SIG-M5 (cell line): Measurements from ENCODE around the gene DAP3.
"Not testable (repeated sequence)": the region's sequence is repeated elsewhere in the genome, so short reads cannot be mapped to it uniquely, and the experiment has no call there.

Experiments
- DNase-seq: peaks from one replicate; lab custom pipeline; 2025; lab: John Stamatoyannopoulos, UW

The DAP3 gene

GRCh38 chr1:155681776-155682175 lies 7.1 kb upstream of the DAP3 start:
- no peak for DNase-seq

DNA sequence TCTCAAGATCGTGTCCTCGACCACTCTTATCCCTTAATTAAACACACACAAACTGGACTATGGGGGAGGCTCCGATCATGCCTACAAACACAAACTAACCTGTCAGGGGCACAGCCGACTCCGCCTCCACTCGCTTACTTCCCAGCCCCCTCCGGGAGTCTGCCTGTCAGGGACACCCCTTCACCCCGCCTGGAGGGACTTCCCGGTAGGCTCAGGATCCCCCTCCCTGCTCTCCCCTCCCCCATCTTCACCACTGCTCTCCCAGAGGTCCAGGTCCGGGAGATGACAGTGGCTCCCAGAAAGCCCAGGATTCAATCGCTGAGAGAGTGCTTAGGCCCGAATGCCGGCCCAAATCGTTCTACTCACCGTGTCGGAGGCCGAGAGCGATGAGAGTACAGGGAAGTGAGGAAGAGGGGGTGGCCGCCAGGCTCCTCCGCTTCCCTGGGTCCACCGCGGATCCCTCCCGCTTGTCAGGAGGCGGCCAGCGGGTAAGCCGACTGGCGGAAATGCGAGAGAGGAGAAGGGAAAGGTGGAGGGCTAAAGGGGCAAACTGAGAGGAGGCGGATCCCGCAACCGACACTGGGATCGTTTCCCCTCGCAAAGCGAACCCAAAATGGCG lies 1.1 kb upstream of the DAP3 start:
- not testable (repeated sequence) for DNase-seq

DNA sequence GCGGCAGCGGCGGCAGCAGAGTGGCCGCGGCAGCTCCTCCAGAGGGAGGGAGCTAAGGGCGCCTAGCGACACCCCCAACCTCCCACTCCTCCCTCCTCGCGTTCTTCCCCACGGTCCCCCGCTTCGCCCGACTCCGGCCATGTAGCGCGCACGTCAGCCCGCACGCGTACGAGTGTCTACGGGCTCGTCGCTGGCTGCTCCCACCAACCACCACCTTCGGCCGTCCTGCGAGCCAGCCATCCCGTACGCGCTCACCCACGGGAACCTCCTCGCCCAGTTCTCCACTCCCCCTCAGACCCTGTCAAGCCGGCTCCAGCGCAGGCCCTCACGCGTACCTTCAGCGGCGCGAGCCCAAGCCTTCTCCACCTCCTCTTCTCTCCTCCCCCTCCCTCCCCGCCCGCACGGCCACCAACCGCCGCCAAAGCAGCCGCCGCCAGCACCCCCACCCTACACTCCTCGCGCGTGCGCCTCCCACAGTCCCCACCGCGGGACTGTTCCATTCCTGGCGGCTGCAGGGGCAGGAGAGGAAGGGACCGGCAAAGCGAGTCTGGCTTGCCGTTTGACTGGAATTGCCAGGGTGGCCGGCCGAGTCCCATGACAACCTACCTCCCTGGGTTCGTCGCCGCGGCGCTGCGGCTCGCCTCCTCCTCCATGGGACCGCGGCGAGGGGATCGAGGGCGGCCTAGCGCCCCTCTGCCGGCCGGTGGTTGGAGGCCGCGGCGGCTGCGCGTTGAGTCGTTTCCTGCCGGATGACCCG lies 389 bp upstream of the DAP3 start, which contains the start of gene YY1AP1:
Gene YY1AP1, minus strand, starts transcription at position 451 of the 757 bp plus-strand sequence. CDS start 8,338 bp downstream, outside the sequence.
- peak; percentile 32 for DNase-seq

DNA sequence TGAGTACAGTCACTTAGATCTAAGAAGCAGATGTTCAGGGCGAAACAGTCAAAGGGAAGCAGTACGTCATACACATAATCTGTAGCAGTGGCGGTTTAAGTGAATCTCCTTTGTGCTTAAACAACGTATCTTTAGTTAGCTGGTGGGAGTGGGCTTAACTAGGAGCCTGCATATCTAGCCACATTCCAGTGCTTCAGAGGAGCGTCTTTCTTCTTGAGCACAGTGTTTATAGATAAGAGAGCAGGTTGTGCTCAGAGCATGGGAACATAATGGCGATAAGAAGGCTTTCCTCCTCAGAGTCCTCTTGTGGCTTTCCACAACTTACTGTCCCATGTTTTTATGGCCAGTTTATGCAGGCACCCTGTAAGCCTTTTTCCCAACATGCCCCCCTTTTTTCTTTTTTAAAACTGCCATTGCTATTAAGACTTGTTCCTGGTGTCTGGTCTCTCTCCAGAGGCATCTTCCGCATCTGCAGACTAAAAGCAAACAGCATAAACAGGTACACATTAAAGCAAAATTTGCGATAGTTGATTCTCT lies 3.2 kb downstream of the DAP3 start:
- DNase-seq, result no peak

DNA sequence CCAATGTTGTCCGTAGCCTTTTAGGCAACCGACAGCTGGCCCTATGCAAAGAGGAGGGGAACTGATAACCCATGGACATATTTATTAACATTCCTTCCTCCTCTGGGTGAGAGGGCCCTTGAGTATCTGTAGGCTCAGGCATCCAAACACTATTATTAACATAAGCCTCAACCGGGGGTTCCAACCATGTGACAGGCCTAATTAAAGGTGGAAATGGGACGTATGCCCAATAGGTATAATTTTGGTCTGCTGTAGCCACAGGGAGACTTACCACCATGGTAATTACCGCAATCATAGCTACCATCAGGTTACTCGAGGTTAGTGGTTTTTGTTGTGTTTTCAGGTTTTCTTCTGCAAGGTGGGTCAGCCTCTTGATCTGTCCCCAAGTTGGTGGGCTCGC lies 5.3 kb downstream of the DAP3 start:
- no peak for DNase-seq

DNA sequence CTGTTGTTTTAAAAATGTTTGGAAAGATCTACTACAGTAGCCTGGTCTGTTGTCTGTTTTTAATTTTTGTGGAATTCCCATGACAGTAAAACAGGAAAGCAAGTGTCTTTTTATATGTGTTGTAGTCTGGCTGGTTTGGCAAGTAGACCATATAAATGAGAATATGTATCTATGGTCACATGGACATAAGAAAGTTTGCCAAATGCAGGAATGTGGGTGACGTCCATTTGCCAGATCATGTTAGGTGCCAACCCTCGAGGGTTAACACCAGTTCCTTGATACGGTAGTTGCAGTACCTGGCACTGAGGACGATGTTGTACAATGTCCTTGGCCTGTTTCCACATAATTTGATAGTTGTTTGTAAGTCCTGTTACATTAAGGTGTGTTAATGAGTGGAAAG lies 6.2 kb downstream of the DAP3 start:
- DNase-seq, result no peak

- no peak for DNase-seq
Observed at GRCh38 chr1:155695608-155696007, 6.7 kb downstream of the DAP3 start.

GRCh38 chr1:155696524-155696923 lies 7.6 kb downstream of the DAP3 start:
- DNase-seq, result no peak

DNA sequence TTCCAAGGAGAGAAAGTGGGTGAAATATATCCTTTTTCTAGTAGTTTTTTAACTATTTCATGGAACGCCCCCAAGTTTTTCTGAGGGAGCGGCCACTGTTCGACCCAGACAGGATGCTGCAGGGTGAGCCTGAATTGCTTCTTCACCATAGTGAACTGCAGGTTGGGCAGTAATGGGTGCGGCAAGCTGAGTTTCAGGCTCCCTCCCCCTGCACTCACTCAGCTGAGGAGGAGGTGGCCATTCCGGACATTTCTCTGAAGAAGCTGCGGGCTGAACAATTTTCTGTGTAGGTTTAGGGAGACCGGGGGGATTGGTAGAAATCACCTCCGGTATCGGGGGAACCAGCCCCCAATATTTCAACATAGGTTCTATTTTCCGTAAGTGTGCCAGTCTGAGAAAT lies 8.2 kb downstream of the DAP3 start:
- no peak for DNase-seq

DNA sequence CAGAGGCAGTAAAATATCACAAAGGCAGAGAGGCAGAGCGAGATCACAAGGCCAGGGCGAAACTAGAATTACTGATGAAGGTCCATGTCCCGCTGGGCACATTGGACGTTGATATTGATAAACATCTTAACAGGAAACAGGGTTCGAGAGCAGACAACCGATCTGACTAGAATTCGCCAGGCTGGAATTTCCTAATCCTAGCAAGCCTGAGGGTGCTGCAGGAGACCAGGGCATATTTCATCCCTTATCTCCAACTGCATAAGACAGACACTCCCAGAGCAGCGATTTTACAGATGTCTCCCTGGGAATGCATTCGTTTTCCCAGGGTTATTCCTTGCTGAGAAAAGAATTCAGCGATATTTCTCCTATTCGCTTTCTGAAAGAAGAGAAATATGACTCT lies 8.7 kb downstream of the DAP3 start:
- not testable (repeated sequence) for DNase-seq

DNA sequence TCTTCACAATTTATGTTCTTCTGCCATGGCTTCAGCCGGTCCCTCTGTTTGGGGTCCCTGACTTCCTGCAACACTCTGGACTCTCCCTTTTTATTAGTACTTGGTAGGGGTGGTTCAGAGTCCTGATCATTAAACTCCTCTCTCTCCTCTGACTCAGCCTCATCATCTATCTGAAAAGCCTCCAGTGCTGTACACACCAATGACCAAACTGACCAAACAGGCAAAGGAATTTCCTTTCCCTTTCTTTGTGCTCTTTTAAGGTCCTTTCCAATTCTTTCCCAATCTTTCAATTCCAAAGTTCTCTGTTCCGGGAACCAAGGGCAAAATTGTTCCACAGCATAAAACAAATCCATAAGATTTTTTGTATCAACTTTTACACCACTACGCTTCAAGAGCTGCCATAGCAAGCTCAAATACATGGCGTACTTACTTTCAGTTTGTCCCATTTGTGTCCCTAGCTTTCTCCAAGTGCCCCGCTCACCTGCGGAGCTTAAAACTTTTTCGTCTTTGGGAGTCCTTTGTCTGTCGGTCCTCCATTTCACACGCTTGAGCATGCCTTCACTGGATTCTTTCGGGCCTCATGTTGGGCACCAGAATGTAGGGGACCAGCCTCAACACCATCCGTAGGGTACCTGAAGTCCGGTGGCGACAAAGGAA lies 9.6 kb downstream of the DAP3 start:
- DNase-seq, result no peak

GRCh38 chr1:155699062-155699461 lies 10.2 kb downstream of the DAP3 start:
- not testable (repeated sequence) for DNase-seq

DNA sequence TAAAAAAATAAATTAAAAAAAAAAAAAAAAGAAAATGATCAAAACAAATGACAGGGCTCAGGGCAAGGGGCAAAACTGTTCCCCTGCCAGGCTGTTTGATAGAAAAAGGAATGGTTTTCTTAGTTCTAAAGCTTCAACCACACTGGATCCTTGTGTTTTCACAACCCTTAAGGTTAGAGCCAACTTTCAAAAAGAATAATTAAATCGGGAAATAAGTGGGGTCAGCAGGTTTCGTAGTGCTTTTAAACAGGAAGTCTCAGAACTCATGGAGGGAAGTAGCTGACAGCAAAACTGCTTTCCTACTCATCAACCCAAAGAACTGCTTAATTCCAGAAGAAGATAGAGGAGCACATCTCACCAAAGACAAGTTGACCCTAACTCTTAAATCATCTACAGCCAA lies 12.8 kb downstream of the DAP3 start:
- DNase-seq, result not testable (repeated sequence)

- DNase-seq, result no peak
Observed at GRCh38 chr1:155703216-155703615, 14.3 kb downstream of the DAP3 start.

DNA sequence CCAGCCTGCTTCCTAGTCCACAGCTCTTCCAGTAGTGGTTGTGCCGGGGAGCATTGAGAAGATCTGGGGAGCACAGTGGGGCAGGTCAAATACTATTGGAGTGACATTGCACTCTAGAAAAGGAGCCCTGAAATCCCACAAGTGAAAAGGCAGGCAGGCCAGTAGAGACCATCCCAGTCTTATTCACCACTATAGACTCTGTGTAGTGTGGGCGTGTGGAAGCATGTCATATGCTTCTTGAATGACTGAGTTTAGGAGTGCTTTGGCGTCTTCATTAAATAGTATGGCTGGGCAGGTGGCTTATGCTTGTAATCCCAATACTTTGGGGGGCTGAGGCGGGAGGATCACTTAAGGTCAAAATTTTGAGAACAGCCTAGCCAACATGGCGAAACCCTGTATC lies 15.5 kb downstream of the DAP3 start:
- not testable (repeated sequence) for DNase-seq

- no peak for DNase-seq
Observed at GRCh38 chr1:155706139-155706538, 17.2 kb downstream of the DAP3 start.

DNA sequence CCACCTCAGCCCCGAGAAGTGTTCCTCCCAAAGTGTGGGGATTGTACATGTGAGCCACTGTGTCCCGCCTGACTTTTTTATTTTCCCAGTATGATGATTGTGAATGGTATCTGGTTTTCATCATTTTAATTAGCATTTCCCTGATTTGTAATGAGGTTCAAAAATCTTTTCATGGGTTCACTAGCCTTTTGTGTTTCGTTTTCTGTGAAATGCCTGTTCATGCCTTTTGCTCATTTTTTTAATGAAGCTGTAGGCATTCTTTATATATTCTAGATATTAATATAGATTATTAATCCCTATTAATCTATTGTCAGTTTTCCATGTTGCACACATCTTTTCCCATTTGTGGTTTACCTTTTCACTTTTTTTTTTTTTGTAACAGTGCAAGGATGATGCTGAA lies 20.5 kb downstream of the DAP3 start:
- no peak for DNase-seq

- not testable (repeated sequence) for DNase-seq
Observed at GRCh38 chr1:155711457-155711856, 22.6 kb downstream of the DAP3 start.

DNA sequence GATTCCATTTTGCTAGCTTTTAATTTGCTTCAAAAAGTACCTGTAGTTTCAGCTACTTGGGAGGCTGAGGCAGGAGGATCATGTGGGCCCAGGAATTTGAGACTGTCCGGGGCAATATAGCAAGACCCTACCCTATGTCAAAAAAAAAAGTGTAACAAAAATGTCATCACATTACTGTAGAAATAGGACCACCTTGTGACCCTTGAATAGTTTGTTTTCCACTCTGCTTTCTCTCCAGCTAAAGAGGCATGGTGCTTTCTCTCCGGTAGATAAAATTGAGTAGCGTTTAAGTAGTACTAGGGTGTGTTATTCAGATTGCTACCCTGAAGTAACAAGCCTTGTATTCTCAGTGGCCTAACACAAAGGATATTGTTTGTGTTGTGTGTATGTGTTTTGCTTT lies 23.7 kb downstream of the DAP3 start:
- DNase-seq, result not testable (repeated sequence)

GRCh38 chr1:155713075-155713474 lies 24.2 kb downstream of the DAP3 start:
- DNase-seq, result no peak

- not testable (repeated sequence) for DNase-seq
Observed at GRCh38 chr1:155715056-155715455, 26.2 kb downstream of the DAP3 start.

DNA sequence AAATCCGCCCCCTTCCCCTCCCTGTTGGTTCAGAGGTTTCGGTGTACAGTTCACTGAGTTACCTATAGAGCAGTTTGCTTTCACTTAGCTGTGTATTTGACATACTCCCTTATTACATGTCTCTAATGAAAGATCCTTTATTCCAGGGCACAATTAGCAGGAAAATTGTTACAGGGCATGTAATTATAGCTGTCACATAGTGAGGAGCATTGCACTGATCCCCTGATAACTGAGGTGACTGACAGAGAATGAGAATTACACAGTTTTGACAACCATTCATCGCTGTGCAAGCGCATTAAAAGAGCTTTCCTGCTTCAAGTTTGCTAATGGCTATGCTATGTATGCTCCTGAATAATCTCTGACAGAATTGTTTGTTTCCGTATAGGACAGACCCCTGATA lies 26.9 kb downstream of the DAP3 start:
- no peak for DNase-seq

DNA sequence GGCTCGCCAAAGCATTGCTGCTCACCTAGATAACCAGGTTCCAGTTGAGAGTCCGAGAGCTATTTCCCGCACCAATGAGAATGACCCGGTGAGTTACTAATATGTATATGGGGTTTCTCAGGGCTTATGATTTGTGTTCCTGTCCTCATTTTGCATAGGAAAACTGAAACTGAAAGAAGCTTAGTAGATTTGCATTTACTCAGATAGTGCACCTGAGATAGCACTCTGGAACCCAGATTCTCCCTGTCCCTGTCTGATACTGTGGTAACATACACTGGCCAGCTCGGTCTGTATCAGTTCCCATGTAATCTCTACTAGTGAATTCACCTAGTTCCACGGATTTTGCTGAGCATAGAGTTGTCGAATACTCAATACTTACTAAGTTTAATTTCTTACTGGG lies 28.1 kb downstream of the DAP3 start:
- DNase-seq, result no peak
